Activated T-cell treated with anti-CD3 and anti-CD28 coated beads, Interleukin-2, amount 50 U/mL, for 48 hours (primary cell): ENCODE data around the gene NTN4.

Experiments used
- DNase-seq, 2 experiments: peaks; one replicate each; pipeline ENCODE4 v3.0.0-alpha.2; 2020

The NTN4 gene

DNA sequence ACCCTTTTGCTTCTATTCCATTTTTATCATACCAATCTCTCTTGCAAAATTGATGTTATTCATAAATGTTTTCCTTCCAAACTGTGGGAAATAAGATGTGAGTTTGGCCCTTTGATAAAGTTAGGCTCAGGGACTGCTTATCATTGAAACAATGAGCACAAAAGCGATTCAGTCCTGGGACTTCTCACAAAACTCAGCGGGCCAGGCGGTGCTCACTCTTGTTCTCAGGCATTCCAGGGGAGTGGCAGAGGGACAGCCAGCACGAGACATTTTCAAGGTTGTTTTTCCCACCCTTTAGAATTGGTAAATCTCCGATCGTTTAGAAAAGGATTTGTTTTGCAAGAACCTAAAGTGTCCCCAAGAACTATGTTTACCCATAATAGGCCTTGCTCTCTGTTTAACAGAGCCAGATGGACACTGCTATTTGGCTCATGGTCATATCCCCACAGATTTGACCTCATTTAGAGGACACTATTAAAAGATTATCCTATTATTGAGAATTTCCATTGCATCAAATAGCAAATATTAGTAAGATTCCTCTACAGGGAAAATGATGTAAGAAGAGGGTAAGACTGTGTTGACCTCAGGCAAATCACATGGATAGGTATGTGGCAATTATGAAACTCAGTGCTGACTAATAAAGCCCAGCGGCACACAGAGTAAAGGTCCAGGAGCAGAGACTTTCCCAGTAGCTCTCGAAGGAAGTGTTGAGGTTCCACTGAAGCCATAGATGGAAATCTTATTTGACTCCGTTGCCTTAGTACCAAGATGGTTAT is 136.6 kb downstream of the NTN4 start:
- DNase-seq = no peak

DNA sequence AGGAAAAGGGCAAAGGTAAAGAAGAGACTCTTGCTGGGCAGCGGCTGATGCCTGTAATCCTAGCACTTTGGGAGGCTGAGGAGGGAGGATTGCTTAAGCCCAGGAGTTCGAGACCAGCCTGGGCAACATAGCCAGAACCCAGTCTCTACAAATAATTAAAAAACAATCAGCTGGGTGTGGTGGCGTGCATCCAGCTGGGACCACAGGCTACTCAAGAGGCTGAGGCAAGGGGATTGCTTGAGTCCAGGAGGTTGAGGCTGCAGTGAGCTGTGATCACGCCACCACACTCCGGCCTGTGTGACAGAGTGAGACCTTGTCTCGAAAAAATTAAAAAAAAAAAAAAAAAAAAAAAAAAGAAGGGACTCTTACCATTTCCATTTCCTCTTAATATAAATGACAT is 138.9 kb downstream of the NTN4 start:
- DNase-seq = no peak

DNA sequence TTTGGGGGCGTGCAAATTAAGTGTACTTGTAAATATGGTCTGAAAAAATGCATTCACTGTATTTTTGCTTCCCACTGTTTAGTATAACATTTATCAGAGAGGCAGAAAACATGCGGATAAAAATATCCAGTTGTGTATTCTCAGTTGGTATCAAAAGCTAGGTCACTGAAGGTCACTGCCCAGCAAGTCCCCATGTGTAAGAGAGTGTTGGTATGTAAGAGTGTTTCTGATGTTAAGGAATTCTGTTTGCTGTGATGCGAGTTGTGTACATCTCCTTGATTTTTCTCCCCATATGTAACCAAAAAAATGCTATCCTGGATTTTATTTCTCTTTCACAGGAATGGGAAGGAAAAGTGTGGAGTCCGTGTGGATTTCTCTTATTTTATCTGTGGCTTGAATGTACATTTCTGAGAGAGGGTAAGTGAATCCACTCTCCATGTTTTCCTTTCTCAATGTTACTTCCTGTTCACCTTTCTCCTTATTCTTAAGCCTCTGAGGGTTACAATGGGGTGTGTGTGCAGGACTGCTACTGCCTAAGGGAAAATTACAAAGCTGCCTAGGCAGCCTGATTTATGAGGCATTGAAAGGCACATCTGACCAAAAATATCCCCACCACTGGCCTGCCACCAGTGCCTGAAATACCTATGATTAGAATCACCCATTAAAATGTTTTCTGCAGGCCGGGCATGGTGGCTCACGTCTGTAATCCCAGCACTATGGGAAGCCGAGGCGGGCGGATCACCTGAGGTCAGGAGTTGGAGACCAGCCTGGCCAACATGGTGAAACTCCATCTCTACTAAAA is 141.4 kb downstream of the NTN4 start:
- no peak for DNase-seq

DNA sequence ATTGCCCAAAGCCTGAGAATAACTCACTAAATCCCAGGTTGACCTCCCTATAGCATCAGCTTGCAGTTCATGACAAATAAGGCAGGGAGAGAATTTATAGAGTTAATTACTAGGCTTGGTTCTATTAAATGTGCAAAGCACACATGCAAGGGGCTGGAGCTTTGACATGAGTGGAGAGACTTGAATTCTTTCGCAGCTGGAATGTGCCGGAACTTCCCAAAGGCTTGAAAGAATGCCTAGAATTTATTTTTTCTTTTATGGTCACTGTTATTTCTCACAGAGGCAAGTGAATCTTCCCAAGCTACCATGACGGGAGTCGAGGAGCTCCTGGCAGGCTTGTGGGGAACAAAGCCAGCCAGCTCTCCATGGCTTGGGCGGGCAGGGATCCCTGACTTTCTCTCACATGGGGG is 143.8 kb downstream of the NTN4 start:
- no peak for DNase-seq

DNA sequence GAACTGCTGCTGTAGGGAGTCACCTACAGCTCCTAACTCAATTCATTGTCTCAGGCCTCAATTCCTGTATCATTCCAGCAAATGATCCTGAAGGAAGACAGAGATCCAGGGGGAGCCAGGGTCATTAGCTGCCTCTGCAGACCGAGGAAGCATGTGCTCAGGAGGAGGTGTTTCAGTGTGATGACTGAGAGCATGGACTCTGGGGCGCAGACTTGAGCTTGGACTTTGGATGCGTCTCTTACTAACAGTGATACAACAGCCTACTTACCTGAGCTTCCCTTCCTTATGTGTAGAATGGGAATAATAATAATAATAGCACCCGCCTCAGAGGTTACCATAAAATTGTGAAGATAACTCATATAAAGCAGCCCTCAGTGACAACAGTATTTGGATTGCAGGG is 147.3 kb downstream of the NTN4 start:
- no peak for DNase-seq

DNA sequence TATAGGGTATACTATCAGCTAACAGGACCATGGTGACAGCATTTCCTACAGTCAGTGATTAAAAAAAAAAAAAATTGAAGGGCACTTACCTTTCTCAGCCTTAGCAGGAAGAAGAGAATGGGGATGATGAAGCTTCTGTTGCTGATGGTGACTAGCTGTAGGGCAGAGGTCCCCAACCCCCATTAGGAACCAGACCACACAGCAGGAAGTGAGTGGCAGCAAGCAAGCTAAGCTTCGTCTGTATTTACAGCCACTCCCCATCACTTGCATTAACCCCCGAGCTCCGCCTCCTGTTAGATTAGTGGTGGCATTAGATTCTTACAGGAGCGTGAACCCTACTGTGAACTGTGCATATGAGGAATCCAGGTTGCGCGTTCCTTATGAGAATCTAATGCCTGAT is 148.0 kb downstream of the NTN4 start:
- no peak for DNase-seq

DNA sequence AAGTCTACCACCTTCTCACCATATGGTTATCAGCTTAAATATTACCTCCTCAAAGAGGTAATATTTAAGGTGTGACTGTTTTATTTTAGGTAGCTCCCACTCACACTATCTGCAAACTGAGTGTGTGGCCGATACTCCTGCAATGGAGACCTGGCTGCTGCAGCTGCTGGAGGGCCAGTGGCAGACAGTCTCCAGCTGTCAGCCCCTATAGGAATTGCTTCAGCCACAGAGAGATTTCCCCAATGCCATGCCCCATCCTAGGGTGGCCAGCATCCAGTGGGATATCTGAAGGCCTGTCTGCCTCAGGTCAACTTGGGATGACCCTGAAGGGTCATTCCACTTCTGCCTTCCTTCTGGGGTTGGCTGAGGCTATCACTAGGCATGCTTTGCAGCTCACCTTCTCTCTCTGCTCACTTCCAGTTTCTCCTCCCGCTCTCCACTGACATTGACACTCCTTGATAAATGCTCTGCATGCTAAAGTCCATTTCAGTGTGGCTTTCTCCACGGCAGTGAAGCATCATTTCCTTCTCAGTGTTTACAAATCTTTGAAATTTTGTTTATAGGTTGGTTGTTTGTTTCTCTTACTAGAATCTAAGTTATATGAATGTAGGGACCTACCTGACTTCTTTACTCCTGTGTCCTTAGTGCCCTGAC is 149.1 kb downstream of the NTN4 start:
- no peak for DNase-seq

DNA sequence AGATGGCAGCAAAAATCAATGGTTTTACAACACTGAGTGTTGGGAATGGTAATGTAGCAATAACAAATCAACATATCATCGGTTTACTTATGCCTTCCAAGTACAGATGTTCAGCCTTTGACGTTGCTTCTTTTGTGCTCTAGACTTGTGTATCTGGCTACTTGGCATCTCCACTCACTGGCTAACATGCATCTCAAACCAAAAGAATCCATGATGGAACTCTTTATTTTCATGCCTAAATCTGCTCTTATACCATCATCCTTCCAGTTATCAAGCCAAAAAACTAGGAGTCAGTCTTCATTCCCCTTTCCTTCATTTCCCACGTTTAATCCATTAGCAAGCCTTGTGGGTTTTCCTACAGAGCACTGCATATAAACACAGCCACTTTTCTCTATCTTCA is 150.0 kb downstream of the NTN4 start:
- no peak for DNase-seq

DNA sequence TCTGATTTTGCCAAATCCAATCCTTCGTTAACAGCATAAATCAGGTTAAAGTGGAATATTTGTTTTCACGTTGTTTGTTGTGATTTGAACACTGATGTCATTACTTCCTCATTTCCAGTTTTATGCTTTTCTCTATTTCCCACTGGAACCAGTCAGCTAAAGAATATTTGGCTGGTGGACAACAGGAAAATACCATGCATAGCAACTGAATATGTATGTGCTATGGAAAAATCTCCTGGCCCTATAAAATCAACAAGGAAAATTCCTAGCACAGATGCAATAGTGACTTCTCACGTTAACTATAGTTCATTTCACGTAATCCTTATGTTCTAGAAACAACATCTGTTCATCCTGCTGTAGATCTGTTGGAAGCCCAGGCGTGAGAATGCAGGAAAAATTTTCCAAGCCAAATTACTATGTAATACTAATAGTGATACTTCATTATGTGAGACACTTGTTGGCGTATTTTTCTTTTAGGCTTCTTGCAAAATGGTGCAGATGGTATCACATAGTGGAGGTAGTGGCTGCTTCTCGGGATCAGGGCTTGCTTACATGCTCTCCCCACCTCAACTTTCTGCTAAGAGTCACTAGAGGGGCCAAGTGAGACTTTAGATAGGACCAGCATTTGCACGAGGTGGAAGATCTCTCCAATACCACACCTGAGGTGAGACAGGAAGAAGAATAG is 153.0 kb downstream of the NTN4 start:
- no peak for DNase-seq

DNA sequence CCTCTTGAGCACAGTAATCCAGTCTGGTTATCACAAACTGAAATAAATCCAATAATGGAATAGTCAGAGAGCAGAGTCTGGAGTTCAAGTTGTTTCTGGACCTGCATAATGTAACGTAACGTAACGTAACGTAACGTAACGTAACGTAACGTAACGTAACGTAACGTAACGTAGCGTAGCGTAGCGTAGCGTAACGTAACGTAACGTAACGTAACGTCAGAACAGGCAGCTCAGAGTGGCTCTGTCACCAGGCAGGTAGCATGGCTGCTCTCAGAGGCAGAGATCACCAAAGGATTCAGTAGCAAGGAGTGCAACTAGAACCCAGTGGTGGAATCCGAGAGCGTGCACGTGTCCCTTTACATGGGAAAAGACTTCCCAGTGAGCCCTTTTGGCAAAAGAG is 153.6 kb downstream of the NTN4 start:
- DNase-seq = no peak

DNA sequence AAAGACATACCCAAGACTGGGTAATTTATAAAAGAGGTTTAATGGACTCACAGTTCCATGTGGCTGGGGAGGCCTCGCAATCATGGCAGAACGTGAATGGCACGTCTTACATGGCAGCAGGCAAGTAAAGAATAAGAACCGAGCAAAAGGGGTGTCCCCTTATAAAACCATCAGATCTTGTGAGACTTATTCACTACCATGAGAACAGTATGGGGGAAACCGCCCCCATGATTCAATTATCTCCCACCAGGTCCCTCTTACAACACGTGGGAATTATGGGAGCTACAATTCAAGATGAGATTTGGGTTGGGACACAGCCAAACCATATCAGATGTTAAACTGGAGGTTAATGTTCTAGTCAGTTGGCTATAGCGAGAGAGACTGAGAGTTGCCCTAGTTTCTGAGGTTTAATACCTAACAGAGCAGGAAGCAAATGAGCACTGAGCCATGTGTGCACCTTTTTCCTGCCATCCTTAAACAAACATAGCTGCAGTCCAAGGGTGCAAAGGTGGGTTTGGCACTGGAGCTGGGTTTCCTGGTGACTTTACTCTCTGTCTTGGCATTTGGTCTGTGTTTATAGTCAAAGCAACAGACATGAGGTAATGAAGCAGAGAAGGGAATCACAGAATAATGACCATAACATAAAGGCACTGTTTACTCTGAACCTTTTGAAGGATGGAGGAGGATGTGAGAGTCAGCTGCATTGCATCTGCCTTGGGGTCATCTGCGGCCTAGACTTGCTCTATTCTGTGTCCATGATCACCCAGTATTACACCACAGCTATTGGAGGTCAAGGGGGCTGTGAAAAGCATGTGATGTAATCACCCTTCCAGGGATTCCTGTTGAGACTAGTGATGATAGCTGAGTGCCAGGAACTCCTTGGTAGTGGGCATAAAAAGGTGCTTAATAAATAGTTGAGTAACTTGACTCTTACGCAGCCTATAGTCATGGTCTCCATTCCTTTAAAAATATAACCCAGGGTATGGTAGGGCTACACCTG is 155.6 kb downstream of the NTN4 start:
- DNase-seq = no peak

DNA sequence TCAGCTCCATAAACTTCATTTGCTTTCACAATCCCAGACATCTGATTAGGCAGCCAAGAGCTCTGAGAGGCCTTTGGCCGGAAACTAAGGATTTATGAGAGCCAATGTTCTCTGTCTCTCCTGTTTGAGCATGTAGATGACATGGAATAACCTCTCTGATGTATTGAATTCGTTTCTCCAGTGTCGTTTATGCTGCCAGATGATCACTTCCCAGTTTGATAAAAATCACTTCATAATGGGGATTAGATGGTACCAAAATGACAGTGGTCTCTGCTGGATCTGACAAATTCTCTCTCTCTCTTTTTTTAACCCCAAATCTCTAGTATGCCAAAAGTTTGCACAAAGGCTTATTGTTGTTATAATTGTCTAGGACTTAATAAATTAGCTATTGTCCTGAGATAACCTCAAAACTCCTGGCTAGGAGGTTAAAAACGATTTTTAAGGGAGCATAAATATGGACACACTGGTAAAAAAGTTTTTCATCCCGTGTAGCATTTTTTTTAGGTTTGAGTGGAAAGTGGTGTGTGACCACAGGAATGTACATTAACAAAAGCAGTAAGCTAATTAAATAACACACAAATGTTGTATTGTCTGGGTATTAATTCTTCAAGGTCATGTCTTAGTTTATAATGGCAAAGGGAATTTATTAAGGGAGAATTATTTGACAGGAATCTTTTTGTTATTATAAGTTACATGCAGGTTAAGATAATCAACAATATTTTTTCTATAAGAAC is 156.7 kb downstream of the NTN4 start:
- DNase-seq = no peak

DNA sequence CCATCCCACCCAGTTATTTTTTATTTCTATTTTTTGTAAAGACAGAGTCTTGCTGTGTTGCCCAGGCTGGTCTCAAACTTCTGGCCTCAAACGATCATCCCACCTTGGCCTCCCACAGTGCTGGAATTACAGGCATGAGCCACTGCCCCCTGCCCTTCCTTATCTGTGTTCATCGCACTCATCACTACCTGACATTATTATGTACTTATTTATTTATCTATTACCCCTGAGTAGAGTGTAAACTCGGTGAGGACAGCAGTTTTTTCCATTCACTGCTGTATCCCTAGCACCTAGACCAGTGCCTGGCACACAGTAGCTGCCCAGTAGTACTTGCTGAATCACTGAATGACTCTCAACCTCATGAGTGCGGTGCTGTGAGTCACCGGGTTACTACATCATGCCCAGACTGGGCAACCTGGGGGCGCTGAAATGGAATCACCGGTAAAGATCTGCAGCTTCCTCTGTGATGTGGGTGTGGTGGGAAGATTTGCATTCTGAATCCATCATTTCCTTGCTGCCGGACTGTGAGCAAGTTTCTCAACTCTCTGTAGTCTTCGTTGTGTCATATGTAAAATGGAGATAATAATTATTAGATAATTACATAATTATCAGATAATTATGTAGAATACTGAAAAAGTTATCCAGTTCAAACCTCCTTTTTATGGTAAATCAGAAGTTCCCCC is 157.4 kb downstream of the NTN4 start:
- DNase-seq = peak in 1 of 2 experiments; percentile 32

DNA sequence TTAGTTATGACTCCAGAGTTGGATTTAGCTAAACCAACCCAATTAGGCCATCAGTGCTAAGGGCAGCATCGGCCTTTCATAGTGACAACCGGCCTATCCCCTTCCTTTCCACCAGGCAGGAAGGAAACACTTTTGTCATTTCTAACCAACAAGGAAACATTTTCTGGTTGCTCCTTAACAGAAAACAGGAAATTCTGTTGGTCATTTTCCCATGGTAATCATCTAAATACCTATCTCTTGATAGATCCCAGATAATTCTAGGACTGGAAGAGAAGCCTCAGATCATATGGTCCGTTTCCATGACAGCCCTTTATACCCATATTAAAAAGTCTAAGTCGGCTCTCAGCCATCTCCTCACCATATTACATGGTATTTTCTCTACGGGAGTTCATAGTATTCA is 160.1 kb downstream of the NTN4 start:
- DNase-seq = no peak

DNA sequence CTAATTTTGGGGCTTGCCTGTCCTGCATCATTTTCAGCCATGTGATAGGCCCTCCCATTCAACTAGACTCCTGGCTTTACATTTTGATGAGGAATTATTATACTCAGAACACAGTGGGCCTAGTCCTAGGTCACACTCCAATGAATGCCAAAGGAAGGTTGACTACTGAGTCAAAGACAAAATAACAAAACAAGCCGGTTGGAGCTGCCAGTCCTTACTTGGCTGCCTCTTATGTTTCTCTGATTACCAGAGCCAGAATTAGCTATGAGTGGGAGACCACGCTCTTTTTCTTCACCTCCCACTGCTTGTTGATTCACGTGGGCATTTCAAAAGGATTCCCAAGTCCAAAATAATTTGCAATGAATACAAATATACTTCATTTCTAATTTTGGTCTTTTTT is 161.2 kb downstream of the NTN4 start:
- no peak for DNase-seq

DNA sequence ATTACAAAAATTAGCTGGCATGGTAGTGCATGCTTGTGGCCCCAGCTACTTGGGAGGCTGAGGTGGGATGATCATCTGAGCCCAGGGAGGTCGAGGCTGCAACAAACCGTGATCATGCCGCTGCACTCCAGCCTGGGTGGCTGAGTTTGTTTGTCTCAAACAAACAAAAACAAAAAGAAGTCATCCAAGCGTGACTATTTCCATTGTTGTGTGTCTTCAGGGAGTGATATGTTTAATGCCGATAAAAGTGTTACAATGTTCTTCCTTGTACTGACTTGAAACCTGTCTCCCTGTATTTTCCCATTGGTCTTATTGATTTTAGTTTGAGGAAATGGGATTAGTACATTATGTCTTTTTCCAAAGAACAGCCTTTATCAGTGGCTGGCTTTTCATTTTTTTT is 163.7 kb downstream of the NTN4 start:
- DNase-seq = no peak

DNA sequence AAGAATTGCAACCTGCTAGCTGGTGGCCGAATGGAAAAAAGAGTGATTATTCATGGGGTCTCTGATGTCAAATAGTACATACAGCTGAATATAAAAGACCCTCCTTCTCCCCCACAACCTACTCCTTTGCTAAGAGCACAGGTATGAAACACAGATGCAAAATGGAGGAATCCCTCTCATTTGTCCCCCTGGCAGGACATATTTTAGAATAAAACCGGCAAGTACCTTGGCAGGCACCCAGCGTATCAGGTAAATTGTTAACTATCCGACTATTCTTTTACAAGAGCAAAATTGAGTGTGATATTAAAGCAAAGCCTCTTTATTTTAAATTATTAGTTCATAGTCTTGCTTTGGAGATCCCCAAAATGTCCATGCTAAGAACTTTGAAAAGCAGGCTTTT is 165.6 kb downstream of the NTN4 start:
- DNase-seq = no peak

DNA sequence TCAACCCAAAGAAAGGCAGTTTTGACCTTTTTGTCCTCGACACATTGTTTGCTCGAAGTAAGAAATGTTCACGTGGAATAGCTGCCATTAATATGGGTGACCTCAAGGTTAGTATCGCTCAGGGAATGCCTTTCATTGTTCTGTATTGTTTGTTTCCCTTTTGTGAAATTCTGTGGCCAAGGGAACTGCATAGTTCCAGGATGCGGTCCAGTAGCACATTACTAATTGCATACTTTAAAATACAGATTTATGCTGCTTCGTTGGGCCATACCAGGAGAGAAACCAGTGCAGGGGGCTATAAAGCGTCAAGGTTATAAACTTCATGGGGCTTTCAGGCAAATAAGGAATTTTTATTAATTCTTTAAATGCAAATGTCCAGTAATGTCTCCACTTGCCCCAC is 166.0 kb downstream of the NTN4 start:
- no peak for DNase-seq

DNA sequence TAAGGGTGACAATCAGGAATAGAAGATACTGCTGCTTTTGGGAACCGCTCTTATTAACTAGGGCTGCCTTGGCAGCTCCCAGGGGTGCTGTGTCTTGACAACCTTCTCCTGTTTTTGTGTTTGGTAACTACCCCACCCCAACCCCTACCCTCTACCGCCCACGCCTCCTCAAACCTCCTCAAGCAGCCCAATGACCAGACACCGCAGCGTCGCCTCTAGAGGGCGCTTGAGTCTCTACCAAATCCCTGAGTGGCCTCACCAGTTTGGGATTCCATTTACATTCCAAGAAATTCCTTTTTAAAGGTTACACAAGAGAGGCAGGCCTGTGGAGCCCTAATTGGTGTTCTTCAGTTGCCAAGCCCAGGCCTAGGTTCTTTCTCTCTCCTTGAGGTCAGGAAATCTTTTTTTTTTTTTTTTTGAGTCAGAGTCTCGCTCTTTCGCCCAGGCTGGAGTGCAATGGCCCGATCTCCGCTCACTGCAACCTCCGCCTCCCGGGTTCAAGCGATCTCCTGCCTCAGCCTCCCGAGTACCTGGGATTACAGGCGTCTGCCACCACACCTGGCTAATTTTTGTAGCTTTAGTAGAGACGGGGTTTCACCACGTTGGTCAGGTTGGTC is 166.9 kb downstream of the NTN4 start:
- DNase-seq = peak; percentile 43 to 46

DNA sequence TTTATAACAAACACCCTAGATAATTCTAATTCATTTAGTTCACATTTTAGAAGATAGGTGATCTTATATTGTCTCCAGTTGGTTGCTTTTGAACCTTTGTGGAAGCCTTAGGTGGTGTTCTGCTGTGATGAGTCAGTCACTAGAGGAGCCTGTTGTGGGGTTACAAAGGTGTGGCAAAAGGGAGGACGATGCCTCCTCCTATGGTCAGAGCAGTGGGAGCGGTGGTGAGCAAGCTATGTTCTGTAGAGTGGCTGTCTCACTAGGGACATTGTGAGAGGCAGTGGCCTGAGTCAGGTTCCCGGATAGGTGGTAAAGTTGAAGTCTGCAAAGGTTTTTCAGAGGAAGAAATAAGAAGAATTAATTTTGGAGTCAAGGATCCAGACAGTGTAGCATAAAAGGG is 167.7 kb downstream of the NTN4 start:
- no peak for DNase-seq
